H1 (cell line): Measurements from ENCODE around the gene XPNPEP3. TPM values are rescaled to one million over a fixed set of nuclear protein-coding genes. Genes with fewer than 3 reads are reported as not detected.

Experiments used
- CTCF ChIA-PET: fragments of 300-600 bp; sonication (Branson Sonifier 250); formaldehyde crosslinking; loops from one replicate; lab custom pipeline; 2021; ENCODE audit not compliant: partially characterized antibody; lab: Charles Lee
- POLR2A ChIA-PET: fragments of 300-600 bp; sonication (Branson Sonifier 250); formaldehyde crosslinking; loops from one replicate; lab custom pipeline; 2021; ENCODE audit warnings: inconsistent platforms; ENCODE audit not compliant: partially characterized antibody; lab: Charles Lee
- DNase-seq, 2 experiments: peaks; one replicate each; pipeline versions ENCODE4 v3.0.0 to v3.0.0-alpha.2; 2010 to 2022; ENCODE audit warnings: low spot score in 2 of 2, low read depth in 1 of 2, mixed read lengths in 1 of 2
- FAIRE-seq: peaks from 2 replicates; lab custom pipeline; 2011; peaks lifted over from hg19 to GRCh38; lab: Jason Lieb, UNC
- H2AFZ ChIP-seq: 2 replicates; pipeline ENCODE4 v1.8.1; 2012; ENCODE audit warnings: low read length, inconsistent platforms
- H2AK5ac ChIP-seq: 2 replicates; pipeline ENCODE4 v1.6.1; 2013; ENCODE audit warnings: low read depth, low read length
- H2BK120ac ChIP-seq: replicated peaks from 2 replicates; pipeline ENCODE3; 2013; ENCODE audit warnings: low read depth, low read length, inconsistent platforms
- H2BK12ac ChIP-seq: 2 replicates; pipeline ENCODE4 v1.6.1; 2013; ENCODE audit warnings: low read depth, low read length
- H2BK15ac ChIP-seq: 2 replicates; pipeline ENCODE4 v1.6.1; 2013; ENCODE audit warnings: low read length
- H2BK20ac ChIP-seq: 2 replicates; pipeline ENCODE4 v1.6.1; 2013; ENCODE audit warnings: low read length
- H2BK5ac ChIP-seq: 2 replicates; pipeline ENCODE4 v1.6.1; 2013; ENCODE audit warnings: low read depth, low read length
- H3K14ac ChIP-seq: 2 replicates; pipeline ENCODE4 v1.6.1; 2013; ENCODE audit warnings: inconsistent platforms; ENCODE audit not compliant: insufficient read length
- H3K18ac ChIP-seq: 2 replicates; pipeline ENCODE4 v1.6.1; 2013; ENCODE audit warnings: low read length; ENCODE audit errors: extremely low read depth
- H3K23ac ChIP-seq: 2 replicates; pipeline ENCODE4 v1.6.1; 2013; ENCODE audit warnings: inconsistent platforms; ENCODE audit not compliant: insufficient read length
- H3K23me2 ChIP-seq: 2 replicates; pipeline ENCODE4 v1.6.1; 2013; ENCODE audit warnings: low read depth, low read length
- H3K27ac ChIP-seq: 2 replicates; pipeline ENCODE4 v1.6.1; 2011; ENCODE audit warnings: low read depth, low read length, inconsistent platforms
- H3K27me3 ChIP-seq, 4 experiments: replicated peaks in 1 of 4; 1 replicate in 1 of 4; 2 replicates in 3 of 4; pipeline versions ENCODE4 v1.6.1 to v1.8.1; 2011 to 2013; ENCODE audit warnings: low read length in 3 of 4, mild to moderate bottlenecking in 3 of 4, inconsistent platforms in 2 of 4, mixed read lengths in 2 of 4, moderate library complexity in 1 of 4; ENCODE audit not compliant: control insufficient read depth in 3 of 4, insufficient read depth in 3 of 4; ENCODE audit errors: extremely low read depth in 1 of 4
- H3K36me3 ChIP-seq, 4 experiments: 2 replicates each; pipeline versions ENCODE4 v1.6.1 to v1.8.1; 2011 to 2013; ENCODE audit warnings: mild to moderate bottlenecking in 4 of 4, low read length in 3 of 4, moderate library complexity in 2 of 4, control low read depth in 1 of 4, inconsistent platforms in 1 of 4; ENCODE audit not compliant: insufficient read depth in 4 of 4, control insufficient read depth in 2 of 4
- H3K4ac ChIP-seq: replicated peaks from 2 replicates; pipeline ENCODE3; 2013; ENCODE audit warnings: low read length, low read depth, mixed read lengths, inconsistent platforms; ENCODE audit not compliant: insufficient read length
- H3K4me1 ChIP-seq, 4 experiments: replicated peaks in 1 of 4; 1 replicate in 1 of 4; 2 replicates in 3 of 4; pipeline versions ENCODE4 v1.6.1 to v1.8.1; 2011 to 2013; ENCODE audit warnings: low read length in 3 of 4, inconsistent platforms in 2 of 4, mixed read lengths in 1 of 4; ENCODE audit not compliant: insufficient read depth in 4 of 4, control insufficient read depth in 3 of 4
- H3K4me2 ChIP-seq, 2 experiments: 2 replicates each; pipeline versions ENCODE4 v1.6.1 to v1.8.1; 2011 to 2013; ENCODE audit warnings: low read depth in 2 of 2, low read length in 2 of 2, control low read depth in 1 of 2, inconsistent platforms in 1 of 2, mild to moderate bottlenecking in 1 of 2; ENCODE audit not compliant: insufficient read depth in 1 of 2
- H3K4me3 ChIP-seq, 4 experiments: fragments of 200-600, 300-600 bp in 1 of 4; sonication (generic), shearing (Covaris generic), sonication (Bioruptor Twin) in 1 of 4; 2 replicates each; pipeline versions ENCODE4 v1.5.1 to v1.8.1; 2011 to 2016; ENCODE audit warnings: low read length in 4 of 4, low read depth in 3 of 4, control low read depth in 2 of 4, inconsistent platforms in 2 of 4, mild to moderate bottlenecking in 2 of 4, mixed read lengths in 1 of 4, moderate library complexity in 1 of 4; ENCODE audit not compliant: insufficient read depth in 2 of 4; ENCODE audit errors: extremely low read depth in 1 of 4
- H3K56ac ChIP-seq: replicated peaks from 2 replicates; pipeline ENCODE3; 2013; ENCODE audit warnings: low read depth, mild to moderate bottlenecking, mixed read lengths, low read length, inconsistent platforms; ENCODE audit not compliant: insufficient read length
- H3K79me1 ChIP-seq: 2 replicates; pipeline ENCODE4 v1.6.1; 2013; ENCODE audit warnings: low read depth, low read length, control low read depth
- H3K79me2 ChIP-seq, 2 experiments: 2 replicates each; pipeline versions ENCODE4 v1.6.1 to v1.8.1; 2012 to 2013; ENCODE audit warnings: low read length in 2 of 2, mild to moderate bottlenecking in 2 of 2, inconsistent platforms in 1 of 2; ENCODE audit not compliant: insufficient read depth in 2 of 2, control insufficient read depth in 1 of 2
- H3K9ac ChIP-seq, 4 experiments: replicated peaks in 1 of 4; 1 replicate in 1 of 4; 2 replicates in 3 of 4; pipeline versions ENCODE4 v1.6.1 to v1.8.1; 2011 to 2013; ENCODE audit warnings: low read depth in 3 of 4, low read length in 3 of 4, control low read depth in 2 of 4, mild to moderate bottlenecking in 2 of 4, moderate library complexity in 2 of 4, inconsistent platforms in 1 of 4; ENCODE audit errors: extremely low read depth in 1 of 4
- H3K9me3 ChIP-seq, 2 experiments: 2 replicates each; pipeline versions ENCODE4 v1.6.1 to v1.8.1; 2012 to 2013; ENCODE audit warnings: mild to moderate bottlenecking in 2 of 2, moderate library complexity in 2 of 2, control low read depth in 1 of 2, inconsistent platforms in 1 of 2, low read depth in 1 of 2, low read length in 1 of 2, mixed read lengths in 1 of 2; ENCODE audit not compliant: insufficient read depth in 2 of 2
- H4K20me1 ChIP-seq, 2 experiments: replicated peaks in 1 of 2; 2 replicates each; pipeline versions ENCODE3 to v1.8.1; 2011 to 2013; ENCODE audit warnings: inconsistent platforms in 2 of 2, low read length in 2 of 2, mild to moderate bottlenecking in 1 of 2; ENCODE audit not compliant: insufficient read depth in 2 of 2, control insufficient read depth in 1 of 2
- H4K5ac ChIP-seq: 2 replicates; pipeline ENCODE4 v1.6.1; 2013; ENCODE audit warnings: low read length, low read depth, mixed read lengths, inconsistent platforms; ENCODE audit not compliant: insufficient read length
- H4K8ac ChIP-seq: 2 replicates; pipeline ENCODE4 v1.8.0; 2013; ENCODE audit warnings: mild to moderate bottlenecking, moderate library complexity, low read length, inconsistent platforms; ENCODE audit not compliant: insufficient read depth; ENCODE audit errors: extremely low read depth
- H4K91ac ChIP-seq: replicated peaks from 2 replicates; pipeline ENCODE3; 2013; ENCODE audit warnings: low read length, mixed read lengths, inconsistent platforms; ENCODE audit not compliant: insufficient read length
- BACH1 ChIP-seq: IDR thresholded peaks from 2 replicates; pipeline ENCODE4 v1.6.1; 2012; ENCODE audit warnings: low read length, improper control_type of control experiment
- BRCA1 ChIP-seq: IDR thresholded peaks from 2 replicates; pipeline ENCODE4 v1.6.1; 2012; ENCODE audit warnings: low read depth, low read length, improper control_type of control experiment
- GABPA ChIP-seq: IDR thresholded peaks from 2 replicates; pipeline ENCODE4 v1.6.1; 2011; ENCODE audit warnings: mild to moderate bottlenecking, low read length, moderate library complexity, borderline replicate concordance; ENCODE audit not compliant: insufficient read depth
- PHF8 ChIP-seq: fragments of 200-600 bp; sonication (generic); conservative IDR thresholded peaks from 2 replicates; pipeline ENCODE4 v1.7.1; 2012; ENCODE audit warnings: low read depth, mild to moderate bottlenecking, inconsistent platforms, low read length, moderate library complexity
- SIX5 ChIP-seq: IDR thresholded peaks from 2 replicates; pipeline ENCODE4 v1.6.1; 2011; ENCODE audit warnings: mild to moderate bottlenecking, low read depth, low read length
- WGBS, 2 experiments: shearing (Covaris generic) in 1 of 2; methylation state at CpG; one replicate each; pipeline versions ENCODE4 v1.1.6 to v1.1.7; 2013 to 2015; ENCODE audit warnings: low lambda C conversion rate in 2 of 2, mixed read lengths in 2 of 2, inconsistent platforms in 1 of 2, low coverage in 1 of 2, missing lambda C conversion rate in 1 of 2; ENCODE audit not compliant: insufficient replicate concordance in 2 of 2, insufficient coverage in 1 of 2, insufficient read length in 1 of 2; ENCODE audit errors: extremely low coverage in 1 of 2, missing lambda C conversion rate in 1 of 2; 5-methylcytosine and 5-hydroxymethylcytosine counted together
- polyA plus RNA-seq, 7 experiments: library from polyadenylated mRNA; depleted of rRNA in 3 of 7; stranded (reverse) in 5 of 7; unstranded in 2 of 7; fragments of >200 nt in 5 of 7; fragments of 200-250 nt in 2 of 7; gene quantifications; 1 replicate in 5 of 7; 2 replicates in 1 of 7; 4 replicates in 1 of 7; pipeline versions ENCODE4 v1.2.1 to v1.2.3, GENCODE V29; 2011 to 2013; ENCODE audit warnings: missing spikeins in 2 of 7, mixed read lengths in 2 of 7
- total RNA-seq: library from RNA; stranded (reverse); fragmentation: NEBNext Ultra II Directional; extraction: Animal tissue kit (Norgen Biotek cat#: 25700); gene quantifications from 2 replicates; pipeline ENCODE4 v1.2.1, GENCODE V29; 2021
- TF ChIP-seq, protein P1 (sequence below): IDR thresholded peaks from 2 replicates; pipeline ENCODE4 v1.6.1; 2011; ENCODE audit warnings: low read length, improper control_type of control experiment

Gene XPNPEP3
- total and polyA plus RNA-seq, 2 of the 8 experiments (the other 6 are each of a cell fraction or from before 2014, with no cell fraction given): 25.8 to 29.2 TPM

DNA sequence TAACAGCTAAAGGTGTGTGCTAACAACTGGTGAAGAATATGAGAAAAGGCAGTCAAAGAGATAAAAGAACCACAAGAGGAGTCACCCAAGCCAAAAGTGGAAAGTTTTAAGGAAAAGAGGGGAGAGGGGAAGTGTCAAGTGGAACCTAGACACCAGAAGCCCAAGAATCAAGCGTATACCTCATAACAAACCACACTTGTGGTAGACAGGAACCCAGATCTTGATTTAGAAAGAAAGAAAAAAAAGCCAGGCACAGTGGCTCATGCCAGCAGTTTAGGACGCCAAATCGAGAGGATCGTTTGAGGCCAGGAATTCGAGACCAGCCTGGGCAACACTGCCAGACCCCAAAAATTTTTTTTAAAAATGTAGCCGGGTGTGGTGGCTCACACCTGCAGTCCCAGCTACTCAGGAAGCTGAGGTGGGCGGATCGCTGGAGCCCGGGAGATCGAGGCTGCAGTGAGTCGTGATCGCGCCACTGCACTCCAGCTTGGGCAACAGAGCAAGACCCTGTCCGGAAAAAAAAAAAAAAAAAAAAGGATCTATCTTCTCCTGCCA, 38.7 kb upstream of the XPNPEP3 start:
- Histone ChIP-seq H3K14ac (no peak overlapping the region), H3K4ac (no peak overlapping the region), H2AK5ac (no peak overlapping the region), H3K18ac (no peak overlapping the region), H3K4me2 (peak overlapping the region; percentile 71 to 77), H4K91ac (no peak overlapping the region), H3K9ac (peak overlapping the region in 2 of 4 experiments; percentile 63 to 72; a peak in 3 of 7 replicates), H2BK120ac (no peak overlapping the region), H4K8ac (no peak overlapping the region), H3K23me2 (peaks cover 2% of the 10 kb centered on the region; the same call in 1 of the 2 replicates), H2AFZ (peak overlapping the region; percentile 75; the same call in 1 of the 2 replicates), H3K9me3 (no peaks in the 10 kb centered on the region), H2BK15ac (no peak overlapping the region), H4K20me1 (no peaks in the 10 kb centered on the region), H4K5ac (no peak overlapping the region), H2BK12ac (no peak overlapping the region), H2BK5ac (no peak overlapping the region), H3K4me3 (peak overlapping the region; percentile 72 to 98 (median 94)), H3K4me1 (peaks cover 0 to 1% (median 0%) of the 10 kb centered on the region in 4 experiments; a peak in 3 of 7 replicates), H3K79me1 (peaks cover 9% of the 10 kb centered on the region), H3K27me3 (no peaks in the 10 kb centered on the region), H3K56ac (no peak overlapping the region), H3K27ac (no peak overlapping the region), H3K23ac (no peak overlapping the region), H3K79me2 (peaks cover 5 to 46% of the 10 kb centered on the region in 2 experiments; a peak in 3 of 4 replicates), H2BK20ac (no peak overlapping the region), H3K36me3 (peaks cover 0 to 11% (median 4%) of the 10 kb centered on the region in 4 experiments; a peak in 3 of 8 replicates)
- FAIRE-seq (no peak), DNase-seq (no peak)
- ChIA-PET POLR2A (interaction anchor here (0.6 to 2.8 kb wide), 4 partner anchors 9 to 39 kb away, joined by 3 to 9 read pairs (median 5); partner anchors contain the start of gene XPNPEP3), CTCF (interaction anchor here (0.5 to 1.1 kb wide), 4 partner anchors 36 to 419 kb away, joined by 3 to 5 read pairs (median 3); no protein-coding TSS in a partner anchor)
- TF ChIP-seq GABPA (no peak), BACH1 (no peak), SIX5 (no peak), BRCA1 (no peak), PHF8 (no peak)
- TF ChIP-seq, protein P1, sequence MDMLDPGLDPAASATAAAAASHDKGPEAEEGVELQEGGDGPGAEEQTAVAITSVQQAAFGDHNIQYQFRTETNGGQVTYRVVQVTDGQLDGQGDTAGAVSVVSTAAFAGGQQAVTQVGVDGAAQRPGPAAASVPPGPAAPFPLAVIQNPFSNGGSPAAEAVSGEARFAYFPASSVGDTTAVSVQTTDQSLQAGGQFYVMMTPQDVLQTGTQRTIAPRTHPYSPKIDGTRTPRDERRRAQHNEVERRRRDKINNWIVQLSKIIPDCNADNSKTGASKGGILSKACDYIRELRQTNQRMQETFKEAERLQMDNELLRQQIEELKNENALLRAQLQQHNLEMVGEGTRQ: no peak
- WGBS, 2 experiments: 76% methylated on average over 13 of the region's 14 CpGs; no CpG with 5 or more reads in 1 of the 2 experiments
